SKM-1 treated with dmso at 0.1 percent for 144 hours (cell line): ENCODE measurements around the gene CTDNEP1.

Source experiments
- DNase-seq: peaks from one replicate; lab custom pipeline; 2025; ENCODE audit not compliant: unreplicated experiment; lab: John Stamatoyannopoulos, UW

The CTDNEP1 gene

GRCh38 chr17:7232114-7232513 is 19.4 kb downstream of the CTDNEP1 start:
- no peak for DNase-seq

DNA sequence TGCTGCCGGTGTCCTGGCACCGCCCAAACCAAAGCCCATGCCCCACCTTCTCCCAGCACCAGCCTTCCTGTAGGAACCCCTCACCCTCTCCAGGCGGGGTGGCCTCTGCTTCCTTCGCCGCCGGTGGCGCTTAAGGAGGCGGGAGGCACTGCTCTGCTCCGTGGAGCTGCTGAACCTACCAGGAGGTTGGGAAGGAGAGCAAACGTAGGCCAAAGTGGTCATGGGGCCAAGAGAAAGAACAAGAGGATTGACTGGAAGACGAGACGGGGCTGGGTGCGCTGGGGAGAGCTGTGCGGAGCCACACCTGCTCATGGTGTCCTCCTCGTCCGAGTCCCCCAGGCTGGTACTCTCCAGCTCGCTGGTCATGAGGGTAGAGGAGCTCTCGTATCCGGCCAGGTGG is 22.0 kb downstream of the CTDNEP1 start:
- no peak for DNase-seq

- no peak for DNase-seq
Observed at GRCh38 chr17:7228920-7229319, 22.6 kb downstream of the CTDNEP1 start.

GRCh38 chr17:7226721-7227710 is 24.5 kb downstream of the CTDNEP1 start:
- no peak for DNase-seq

GRCh38 chr17:7225711-7226331 is 25.7 kb downstream of the CTDNEP1 start:
- DNase-seq, result no peak

DNA sequence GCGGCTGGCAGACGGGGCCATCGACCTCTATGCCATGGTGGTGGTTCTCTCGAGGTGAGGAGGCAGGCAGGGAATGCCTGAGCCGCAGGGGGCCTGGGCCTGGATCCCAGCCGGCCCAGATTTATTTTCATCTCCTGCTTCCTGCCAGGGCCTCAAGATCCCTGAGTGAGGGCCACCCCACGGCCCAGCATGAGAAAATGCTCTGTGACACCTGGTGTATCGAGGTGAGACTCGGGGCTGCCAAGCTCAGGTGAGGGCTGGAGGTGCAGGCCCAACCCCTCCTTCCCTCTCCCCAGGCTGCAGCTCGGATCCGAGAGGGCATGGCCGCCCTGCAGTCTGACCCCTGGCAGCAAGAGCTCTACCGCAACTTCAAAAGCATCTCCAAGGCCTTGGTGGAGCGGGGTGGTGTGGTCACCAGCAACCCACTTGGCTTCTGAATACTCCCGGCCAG is 26.8 kb downstream of the CTDNEP1 start:
- DNase-seq, result no peak

- DNase-seq, result no peak
Observed at GRCh38 chr17:7224110-7224509, 27.4 kb downstream of the CTDNEP1 start.

DNA sequence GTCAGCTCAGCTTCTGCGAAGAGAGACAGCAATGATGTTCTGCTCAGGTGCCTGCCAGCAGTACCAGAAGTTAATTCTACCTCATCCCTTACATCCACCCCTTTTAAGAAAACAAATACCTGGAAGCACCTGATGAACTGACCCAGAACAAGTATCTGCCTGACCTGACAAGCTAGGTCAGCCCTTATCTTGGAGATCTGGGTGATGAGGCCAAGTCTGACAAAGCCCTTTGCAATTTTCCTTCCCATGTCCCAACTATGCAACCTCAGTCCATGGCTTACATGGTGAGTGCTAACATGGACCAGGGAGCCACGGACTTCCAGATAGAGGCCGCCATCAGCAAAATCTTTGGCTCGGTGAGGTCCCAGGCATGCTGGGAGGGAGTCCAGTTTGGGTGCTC is 28.2 kb downstream of the CTDNEP1 start:
- DNase-seq, result no peak

DNA sequence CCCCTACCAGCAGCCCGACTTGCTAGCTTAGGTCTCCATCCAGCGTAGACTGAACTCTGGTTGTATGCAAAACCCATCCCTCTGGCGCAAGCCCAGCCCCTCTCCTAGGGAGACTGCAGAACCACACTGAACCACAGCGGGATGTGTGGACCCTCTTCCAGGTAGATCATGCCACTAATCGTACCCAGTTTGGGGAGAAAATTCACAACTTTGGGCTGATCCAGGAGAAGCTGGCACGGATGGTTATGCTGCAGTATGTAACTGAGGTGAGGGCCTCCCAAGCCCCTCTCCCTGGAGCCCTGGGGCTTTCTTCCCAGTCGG is 28.6 kb downstream of the CTDNEP1 start:
- DNase-seq, result no peak

DNA sequence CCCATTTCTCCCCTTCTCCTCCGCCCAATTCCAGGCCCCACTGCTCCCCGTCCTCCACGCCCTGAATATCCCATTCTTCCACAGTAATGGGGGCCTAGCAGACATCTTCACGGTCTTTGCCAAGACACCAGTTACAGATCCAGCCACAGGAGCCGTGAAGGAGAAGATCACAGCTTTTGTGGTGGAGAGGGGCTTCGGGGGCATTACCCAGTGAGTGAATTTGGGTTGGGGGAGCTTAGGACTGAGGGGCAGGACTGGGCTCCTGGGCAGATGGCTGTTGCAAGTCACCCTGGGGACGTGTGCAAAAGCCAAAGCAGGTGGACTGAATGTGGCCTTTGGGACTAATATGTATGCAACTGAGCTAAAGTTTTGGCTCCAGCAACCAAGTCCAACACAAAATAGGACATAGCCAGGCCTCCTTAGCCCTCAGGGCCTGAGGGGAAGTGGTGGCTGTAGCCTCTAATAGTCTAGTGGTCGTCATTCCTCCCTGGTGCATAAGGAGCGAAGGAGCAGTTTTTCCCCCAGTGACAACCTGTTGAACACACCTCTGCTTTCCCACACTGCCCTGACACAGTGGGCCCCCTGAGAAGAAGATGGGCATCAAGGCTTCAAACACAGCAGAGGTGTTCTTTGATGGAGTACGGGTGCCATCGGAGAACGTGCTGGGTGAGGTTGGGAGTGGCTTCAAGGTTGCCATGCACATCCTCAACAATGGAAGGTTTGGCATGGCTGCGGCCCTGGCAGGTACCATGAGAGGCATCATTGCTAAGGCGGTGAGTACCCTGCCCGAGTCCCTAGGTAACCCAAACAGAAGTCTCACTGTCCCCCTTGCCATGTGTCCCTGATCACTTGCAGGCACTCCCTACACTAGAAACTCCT is 29.2 kb downstream of the CTDNEP1 start:
- no peak for DNase-seq

- no peak for DNase-seq
Observed at GRCh38 chr17:7221278-7222092, 30.0 kb downstream of the CTDNEP1 start.

GRCh38 chr17:7220593-7221277 is 30.8 kb downstream of the CTDNEP1 start:
- DNase-seq, result no peak

DNA sequence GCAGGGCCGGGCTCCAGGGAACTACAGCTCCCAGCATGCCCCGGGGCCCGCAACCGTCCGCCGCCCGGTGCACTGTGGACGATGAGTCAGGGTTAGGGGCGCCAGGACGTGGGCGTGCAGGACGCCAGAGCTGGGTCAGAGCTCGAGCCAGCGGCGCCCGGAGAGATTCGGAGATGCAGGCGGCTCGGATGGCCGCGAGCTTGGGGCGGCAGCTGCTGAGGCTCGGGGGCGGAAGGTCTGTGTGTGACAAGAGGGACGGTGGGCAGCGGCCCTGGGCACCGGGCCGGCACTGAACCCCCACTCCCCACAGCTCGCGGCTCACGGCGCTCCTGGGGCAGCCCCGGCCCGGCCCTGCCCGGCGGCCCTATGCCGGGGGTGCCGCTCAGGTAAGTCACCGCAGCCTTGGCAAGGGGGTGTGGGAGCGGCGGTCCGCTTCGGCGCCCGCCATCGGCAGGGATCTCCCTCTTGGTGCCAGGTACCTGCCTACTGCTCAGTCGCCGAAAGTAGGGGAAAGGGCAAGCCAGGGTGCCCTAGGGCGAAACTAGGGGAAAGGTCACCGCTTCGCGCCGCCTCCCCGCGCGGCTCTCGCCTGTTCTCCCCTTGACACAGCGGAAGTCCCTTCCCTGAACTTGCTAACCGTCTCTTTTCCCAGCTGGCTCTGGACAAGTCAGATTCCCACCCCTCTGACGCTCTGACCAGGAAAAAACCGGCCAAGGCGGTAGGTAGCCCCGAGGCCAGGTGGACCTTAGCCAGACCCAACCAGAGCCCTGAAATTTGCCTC is 31.5 kb downstream of the CTDNEP1 start, which contains the start of the genes ACADVL and DLG4:
ACADVL (plus strand) TSS at position 127 of the 781 bp plus-strand sequence; CDS start at position 174, 47 bp downstream.
DLG4 (minus strand) TSS at position 25 of the 781 bp plus-strand sequence.
- DNase-seq, result peak; percentile 48

DNA sequence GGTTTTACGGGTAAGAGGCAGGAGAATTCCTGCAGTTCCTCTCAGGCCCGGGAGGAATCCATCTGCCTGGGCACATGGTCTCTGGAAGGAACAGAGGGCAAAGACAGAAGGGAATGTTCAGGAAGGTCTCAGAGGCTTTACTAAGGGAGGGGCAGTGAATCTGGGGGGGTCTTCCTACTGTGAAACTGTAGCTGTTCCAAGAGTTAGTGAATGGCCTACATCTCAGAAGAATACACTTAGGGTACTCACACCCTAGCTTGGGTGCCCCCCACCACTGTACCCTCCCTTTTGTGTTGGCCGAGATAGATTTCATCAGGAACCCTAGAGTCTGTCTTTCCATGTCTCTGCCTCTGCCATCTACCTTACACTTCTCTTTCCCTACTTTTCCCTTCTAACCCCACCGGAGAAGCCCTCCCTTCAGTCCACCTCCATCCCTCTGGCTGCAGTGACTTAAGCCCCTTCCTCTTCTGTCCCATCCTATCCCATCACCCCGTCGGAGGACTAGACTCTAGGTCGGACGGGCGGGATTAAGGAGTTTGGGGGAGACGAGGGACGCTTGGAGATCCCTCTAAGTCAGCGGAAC is 32.2 kb downstream of the CTDNEP1 start:
- no peak for DNase-seq

DNA sequence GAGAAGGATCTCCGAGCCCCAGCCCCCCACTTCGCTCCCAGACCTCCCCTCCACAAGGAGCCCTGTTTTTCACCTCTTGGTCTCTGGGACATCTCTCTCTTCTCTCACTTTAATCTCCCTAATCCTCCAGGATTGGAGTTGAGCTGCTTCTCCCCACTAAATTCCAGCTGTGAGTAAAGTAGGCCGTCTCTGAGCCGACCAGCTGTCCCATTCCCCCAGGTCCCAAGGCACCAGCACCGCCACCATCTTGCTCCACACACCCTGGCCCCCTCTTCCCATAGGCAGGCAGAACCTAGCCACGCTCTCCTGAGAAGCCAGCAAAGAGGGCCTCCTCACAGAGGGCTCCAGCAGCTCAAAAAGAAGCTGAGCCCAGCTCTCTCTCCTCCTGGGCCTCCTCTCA is 32.8 kb downstream of the CTDNEP1 start:
- DNase-seq, result no peak

- no peak for DNase-seq
Observed at GRCh38 chr17:7218166-7218565, 33.4 kb downstream of the CTDNEP1 start.

DNA sequence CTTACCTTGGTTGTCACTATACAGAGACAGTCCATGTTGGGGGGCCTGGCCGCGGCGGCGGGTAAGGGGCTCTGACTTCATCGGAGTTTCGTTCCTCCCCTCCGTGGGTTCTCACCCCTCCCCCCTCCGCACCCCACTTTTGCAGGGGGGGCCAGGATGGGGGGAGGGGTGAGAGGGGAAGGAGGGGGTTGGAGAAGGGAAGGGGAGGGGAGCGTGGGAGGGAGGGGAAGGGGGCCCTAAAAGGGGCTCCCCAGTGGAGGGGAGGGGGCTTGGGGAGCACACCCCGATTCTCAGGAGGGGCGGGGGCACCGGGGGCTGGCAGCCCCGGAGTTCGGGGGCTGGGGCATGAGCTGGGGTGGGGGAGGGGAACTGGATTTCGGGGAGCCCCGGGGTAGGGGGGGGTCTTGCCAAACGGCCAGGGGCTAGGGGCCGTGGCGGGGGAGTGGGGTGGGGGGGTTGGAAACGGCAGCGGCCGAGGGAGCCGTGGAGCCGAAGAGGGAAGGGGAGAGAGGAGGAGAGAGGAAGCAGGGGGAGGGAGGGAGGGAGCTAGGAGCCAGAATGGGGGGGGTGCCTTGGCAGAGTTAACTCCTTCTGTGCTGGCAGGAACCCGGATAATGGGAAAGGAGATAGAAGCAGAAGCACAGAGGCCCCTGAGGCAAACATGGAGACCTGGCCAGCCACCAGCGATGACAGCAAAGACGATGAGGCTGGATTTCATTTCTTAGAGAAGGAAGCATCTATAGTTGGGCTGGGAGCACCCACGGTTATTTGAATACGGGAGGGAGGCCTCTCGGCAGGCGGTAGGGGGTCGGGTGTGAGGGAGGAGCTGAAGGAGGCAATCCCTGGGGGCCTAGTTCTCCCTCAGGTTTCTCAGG is 34.2 kb downstream of the CTDNEP1 start:
- peak; percentile 29 for DNase-seq
